ENCODE measurements around the gene USP6NL.

Gene USP6NL

GRCh38 chr10:11454958-11455566 lies 156.4 kb downstream of the USP6NL start:
- POLR2A ChIA-PET: no interaction called here
- CTCF ChIA-PET: no interaction called here
- no peak for TF ChIP-seq CTCF (IDR thresholded peaks at IDR 0.05; ENCODE audit: control extremely low read depth, extremely low read depth, low read depth, missing control alignments)
- no peak for DNase-seq (ENCODE audit: extremely low spot score)

- ChIA-PET CTCF (no interaction called here), POLR2A (no interaction called here)
- TF ChIP-seq CTCF (IDR thresholded peaks at IDR 0.05; ENCODE audit: control extremely low read depth, extremely low read depth, low read depth, missing control alignments): no peak
- no peak for DNase-seq (ENCODE audit: extremely low spot score)
Measured at GRCh38 chr10:11454160-11454559, 157.3 kb downstream of the USP6NL start.

- CTCF ChIA-PET: interaction anchor here (1.2 to 1.5 kb wide), 2 partner anchors 9 to 27 kb away, joined by 6 to 7 read pairs; no protein-coding TSS in a partner anchor
- no peak for DNase-seq (ENCODE audit: extremely low spot score)
- POLR2A ChIA-PET: no interaction called here
- no peak for TF ChIP-seq CTCF (IDR thresholded peaks at IDR 0.05; ENCODE audit: control extremely low read depth, extremely low read depth, low read depth, missing control alignments)
Measured at GRCh38 chr10:11451640-11452260, 159.7 kb downstream of the USP6NL start.

GRCh38 chr10:11450427-11450826 lies 161.0 kb downstream of the USP6NL start:
- CTCF ChIA-PET: no interaction called here
- no peak for DNase-seq (ENCODE audit: extremely low spot score)
- POLR2A ChIA-PET: no interaction called here
- no peak for TF ChIP-seq CTCF (IDR thresholded peaks at IDR 0.05; ENCODE audit: control extremely low read depth, extremely low read depth, low read depth, missing control alignments)

GRCh38 chr10:11449761-11450160 lies 161.7 kb downstream of the USP6NL start:
- ChIA-PET CTCF (no interaction called here), POLR2A (no interaction called here)
- DNase-seq (ENCODE audit: extremely low spot score): no peak
- TF ChIP-seq CTCF (IDR thresholded peaks at IDR 0.05; ENCODE audit: control extremely low read depth, extremely low read depth, low read depth, missing control alignments): no peak

- CTCF ChIA-PET: interaction anchor here (1.2 to 1.4 kb wide), 3 partner anchors 24 to 66 kb away, joined by 4 to 5 read pairs (median 4); no protein-coding TSS in a partner anchor
- POLR2A ChIA-PET: no interaction called here
- TF ChIP-seq CTCF (IDR thresholded peaks at IDR 0.05; ENCODE audit: control extremely low read depth, extremely low read depth, low read depth, missing control alignments): no peak
Measured at GRCh38 chr10:11448545-11449244, 162.8 kb downstream of the USP6NL start.

More at GRCh38 chr10:11448545-11449244, 162.8 kb downstream of the USP6NL start:
- peak; percentile 58 for DNase-seq (ENCODE audit: extremely low spot score)

Measured in GM10248 (cell line).